ENCODE measurements around the gene ITCH.
"Not testable (repeated sequence)": the region's sequence is repeated elsewhere in the genome, so short reads cannot be mapped to it uniquely, and the experiment has no call there.

Gene ITCH

GRCh38 chr20:34330861-34331544 lies 32.1 kb upstream of the ITCH start:
- WGBS (ENCODE audit: insufficient coverage, insufficient read length): no CpG with 5 or more reads among the region's 15 CpGs
- H3K36me3 ChIP-seq (ENCODE audit: control insufficient read depth, insufficient read depth, low read length); H3K27me3 ChIP-seq (ENCODE audit: control insufficient read depth, insufficient read depth, low read length); H3K4me3 ChIP-seq (ENCODE audit: low read length); H3K9me3 ChIP-seq (ENCODE audit: control insufficient read depth, insufficient read depth, low read length); H3K27ac ChIP-seq (ENCODE audit: low read length); H3K4me1 ChIP-seq (ENCODE audit: control insufficient read depth, insufficient read depth, low read length); DNase-seq (ENCODE audit: low read depth, low spot score): not testable (repeated sequence)

- H3K9me3 ChIP-seq (ENCODE audit: control insufficient read depth, insufficient read depth, low read length): no peaks in the 10 kb centered on the region
- no peak overlapping the region for H3K27ac ChIP-seq (ENCODE audit: low read length)
- no peaks in the 10 kb centered on the region for H3K27me3 ChIP-seq (ENCODE audit: control insufficient read depth, insufficient read depth, low read length)
- no peaks in the 10 kb centered on the region; the same call in 1 of the 2 replicates for H3K4me1 ChIP-seq (ENCODE audit: control insufficient read depth, insufficient read depth, low read length)
- WGBS (ENCODE audit: insufficient coverage, insufficient read length): 100% methylated on average over 1 of the region's 7 CpGs
- H3K36me3 ChIP-seq (ENCODE audit: control insufficient read depth, insufficient read depth, low read length): no peaks in the 10 kb centered on the region
- DNase-seq (ENCODE audit: low read depth, low spot score): no peak
- no peak overlapping the region for H3K4me3 ChIP-seq (ENCODE audit: low read length)
Measured at GRCh38 chr20:34331838-34332237, 31.2 kb upstream of the ITCH start.

- Histone ChIP-seq H3K27me3 (ENCODE audit: control insufficient read depth, insufficient read depth, low read length) (no peaks in the 10 kb centered on the region), H3K27ac (ENCODE audit: low read length) (no peak overlapping the region), H3K36me3 (ENCODE audit: control insufficient read depth, insufficient read depth, low read length) (no peaks in the 10 kb centered on the region), H3K4me3 (ENCODE audit: low read length) (no peak overlapping the region), H3K4me1 (ENCODE audit: control insufficient read depth, insufficient read depth, low read length) (no peaks in the 10 kb centered on the region; the same call in 1 of the 2 replicates), H3K9me3 (ENCODE audit: control insufficient read depth, insufficient read depth, low read length) (no peaks in the 10 kb centered on the region)
- DNase-seq (ENCODE audit: low read depth, low spot score): no peak
- no CpG with 5 or more reads among the region's 19 CpGs for WGBS (ENCODE audit: insufficient coverage, insufficient read length)
Measured at GRCh38 chr20:34332262-34332920, 30.7 kb upstream of the ITCH start.

- no peaks in the 10 kb centered on the region; the same call in 1 of the 2 replicates for H3K4me1 ChIP-seq (ENCODE audit: control insufficient read depth, insufficient read depth, low read length)
- no CpG with 5 or more reads among the region's 4 CpGs for WGBS (ENCODE audit: insufficient coverage, insufficient read length)
Measured at GRCh38 chr20:34333786-34334185, 29.3 kb upstream of the ITCH start.

GRCh38 chr20:34334654-34335407 lies 28.2 kb upstream of the ITCH start:
- Histone ChIP-seq H3K27ac (ENCODE audit: low read length) (no peak overlapping the region), H3K27me3 (ENCODE audit: control insufficient read depth, insufficient read depth, low read length) (no peaks in the 10 kb centered on the region), H3K4me1 (ENCODE audit: control insufficient read depth, insufficient read depth, low read length) (no peaks in the 10 kb centered on the region; the same call in 1 of the 2 replicates), H3K9me3 (ENCODE audit: control insufficient read depth, insufficient read depth, low read length) (no peaks in the 10 kb centered on the region), H3K36me3 (ENCODE audit: control insufficient read depth, insufficient read depth, low read length) (no peaks in the 10 kb centered on the region), H3K4me3 (ENCODE audit: low read length) (no peak overlapping the region)
- WGBS (ENCODE audit: insufficient coverage, insufficient read length): no CpG with 5 or more reads among the region's 5 CpGs
- no peak for DNase-seq (ENCODE audit: low read depth, low spot score)

More at GRCh38 chr20:34333786-34334185, 29.3 kb upstream of the ITCH start:
- no peak overlapping the region for H3K4me3 ChIP-seq (ENCODE audit: low read length)
- H3K27ac ChIP-seq (ENCODE audit: low read length): no peak overlapping the region
- H3K36me3 ChIP-seq (ENCODE audit: control insufficient read depth, insufficient read depth, low read length): no peaks in the 10 kb centered on the region
- DNase-seq (ENCODE audit: low read depth, low spot score): no peak
- H3K27me3 ChIP-seq (ENCODE audit: control insufficient read depth, insufficient read depth, low read length): no peaks in the 10 kb centered on the region
- H3K9me3 ChIP-seq (ENCODE audit: control insufficient read depth, insufficient read depth, low read length): no peaks in the 10 kb centered on the region

GRCh38 chr20:34337544-34337943 lies 25.5 kb upstream of the ITCH start:
- H3K9me3 ChIP-seq (ENCODE audit: control insufficient read depth, insufficient read depth, low read length): no peaks in the 10 kb centered on the region
- H3K4me3 ChIP-seq (ENCODE audit: low read length): no peak overlapping the region
- H3K27ac ChIP-seq (ENCODE audit: low read length): no peak overlapping the region
- no peaks in the 10 kb centered on the region; the same call in 1 of the 2 replicates for H3K4me1 ChIP-seq (ENCODE audit: control insufficient read depth, insufficient read depth, low read length)
- no peaks in the 10 kb centered on the region for H3K36me3 ChIP-seq (ENCODE audit: control insufficient read depth, insufficient read depth, low read length)
- H3K27me3 ChIP-seq (ENCODE audit: control insufficient read depth, insufficient read depth, low read length): no peaks in the 10 kb centered on the region
- DNase-seq (ENCODE audit: low read depth, low spot score): no peak
- WGBS (ENCODE audit: insufficient coverage, insufficient read length): no CpG with 5 or more reads among the region's 1 CpG

GRCh38 chr20:34337982-34338726 lies 24.9 kb upstream of the ITCH start:
- WGBS (ENCODE audit: insufficient coverage, insufficient read length): no CpG with 5 or more reads among the region's 15 CpGs
- H3K27ac ChIP-seq (ENCODE audit: low read length): no peak overlapping the region
- no peak for DNase-seq (ENCODE audit: low read depth, low spot score)
- no peaks in the 10 kb centered on the region; the same call in 1 of the 2 replicates for H3K4me1 ChIP-seq (ENCODE audit: control insufficient read depth, insufficient read depth, low read length)
- H3K4me3 ChIP-seq (ENCODE audit: low read length): no peak overlapping the region
- H3K36me3 ChIP-seq (ENCODE audit: control insufficient read depth, insufficient read depth, low read length): no peaks in the 10 kb centered on the region
- H3K27me3 ChIP-seq (ENCODE audit: control insufficient read depth, insufficient read depth, low read length): no peaks in the 10 kb centered on the region
- H3K9me3 ChIP-seq (ENCODE audit: control insufficient read depth, insufficient read depth, low read length): no peaks in the 10 kb centered on the region

- H3K27ac ChIP-seq (ENCODE audit: low read length); H3K4me3 ChIP-seq (ENCODE audit: low read length); DNase-seq (ENCODE audit: low read depth, low spot score); H3K36me3 ChIP-seq (ENCODE audit: control insufficient read depth, insufficient read depth, low read length); H3K27me3 ChIP-seq (ENCODE audit: control insufficient read depth, insufficient read depth, low read length); H3K9me3 ChIP-seq (ENCODE audit: control insufficient read depth, insufficient read depth, low read length); H3K4me1 ChIP-seq (ENCODE audit: control insufficient read depth, insufficient read depth, low read length): not testable (repeated sequence)
- no CpG with 5 or more reads among the region's 10 CpGs for WGBS (ENCODE audit: insufficient coverage, insufficient read length)
Measured at GRCh38 chr20:34340726-34341125, 22.3 kb upstream of the ITCH start.

GRCh38 chr20:34341199-34341598 lies 21.9 kb upstream of the ITCH start:
- H3K9me3 ChIP-seq (ENCODE audit: control insufficient read depth, insufficient read depth, low read length); H3K4me1 ChIP-seq (ENCODE audit: control insufficient read depth, insufficient read depth, low read length); H3K36me3 ChIP-seq (ENCODE audit: control insufficient read depth, insufficient read depth, low read length); DNase-seq (ENCODE audit: low read depth, low spot score); H3K4me3 ChIP-seq (ENCODE audit: low read length); H3K27me3 ChIP-seq (ENCODE audit: control insufficient read depth, insufficient read depth, low read length); H3K27ac ChIP-seq (ENCODE audit: low read length): not testable (repeated sequence)
- no CpG with 5 or more reads among the region's 9 CpGs for WGBS (ENCODE audit: insufficient coverage, insufficient read length)

Data from iPS DF 6.9 (cell line).